BLaER1 (cell line): ENCODE measurements around the gene CCDC184.
"Not testable (repeated sequence)": the region's sequence is repeated elsewhere in the genome, so short reads cannot be mapped to it uniquely, and the experiment has no call there.

Experiments used
- H3K27ac ChIP-seq: shearing (Covaris generic); formaldehyde crosslinking; 2 replicates; pipeline ENCODE4 v1.8.1; 2022
- H3K27me3 ChIP-seq: shearing (Covaris generic); formaldehyde crosslinking; 2 replicates; pipeline ENCODE4 v1.8.1; 2022
- H3K36me3 ChIP-seq: shearing (Covaris generic); formaldehyde crosslinking; 2 replicates; pipeline ENCODE4 v1.8.1; 2022
- H3K4me1 ChIP-seq: shearing (Covaris generic); formaldehyde crosslinking; 2 replicates; pipeline ENCODE4 v1.8.1; 2022
- H3K4me2 ChIP-seq: shearing (Covaris generic); formaldehyde crosslinking; 2 replicates; pipeline ENCODE4 v1.8.1; 2022
- H3K4me3 ChIP-seq: shearing (Covaris generic); formaldehyde crosslinking; 2 replicates; pipeline ENCODE4 v1.8.1; 2022
- H3K9ac ChIP-seq: shearing (Covaris generic); formaldehyde crosslinking; 2 replicates; pipeline ENCODE4 v1.8.1; 2022
- H3K9me3 ChIP-seq: shearing (Covaris generic); formaldehyde crosslinking; 2 replicates; pipeline ENCODE4 v1.8.1; 2022
- H4K20me1 ChIP-seq: shearing (Covaris generic); formaldehyde crosslinking; 2 replicates; pipeline ENCODE4 v1.8.1; 2022
- Cebpa-rat ChIP-seq: shearing (Covaris generic); IDR thresholded peaks from 2 replicates; pipeline ENCODE4 v1.8.1; 2022

Gene CCDC184

DNA sequence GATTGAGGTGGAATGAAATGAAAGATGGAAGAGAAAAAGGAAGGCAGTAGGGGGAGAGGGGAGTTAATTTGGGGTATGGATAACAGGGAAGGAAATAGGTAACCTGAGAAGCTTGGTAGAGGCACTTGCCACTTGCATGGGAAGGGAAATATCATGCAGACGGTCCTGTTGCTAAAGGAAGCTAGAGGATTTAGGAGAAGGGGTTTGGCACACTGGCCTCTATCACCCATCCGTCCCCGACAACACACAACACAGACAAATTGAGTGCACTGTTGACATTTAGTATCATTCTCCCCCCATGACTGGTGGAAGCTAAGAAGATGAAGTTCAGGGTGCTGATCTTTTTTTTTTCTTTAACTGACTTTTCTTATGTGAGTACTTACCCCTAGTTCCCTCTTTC lies 17.6 kb downstream of the CCDC184 start:
- no peak overlapping the region for H3K27ac ChIP-seq
- TF ChIP-seq Cebpa-rat = no peak
- H3K4me2 ChIP-seq = no peak overlapping the region
- no peaks in the 10 kb centered on the region for H4K20me1 ChIP-seq
- peaks cover 30% of the 10 kb centered on the region for H3K4me1 ChIP-seq
- no peak overlapping the region for H3K4me3 ChIP-seq
- H3K9ac ChIP-seq = no peak overlapping the region
- no peaks in the 10 kb centered on the region for H3K27me3 ChIP-seq
- peaks cover 9% of the 10 kb centered on the region; the same call in 1 of the 2 replicates for H3K36me3 ChIP-seq
- peaks cover 17% of the 10 kb centered on the region for H3K9me3 ChIP-seq

- H4K20me1 ChIP-seq = no peaks in the 10 kb centered on the region
- H3K4me3 ChIP-seq = no peak overlapping the region
- no peak for TF ChIP-seq Cebpa-rat
- H3K4me1 ChIP-seq = peaks cover 30% of the 10 kb centered on the region
- no peak overlapping the region for H3K4me2 ChIP-seq
- H3K27me3 ChIP-seq = no peaks in the 10 kb centered on the region
- no peak overlapping the region for H3K9ac ChIP-seq
- H3K9me3 ChIP-seq = peaks cover 21% of the 10 kb centered on the region
- H3K36me3 ChIP-seq = peaks cover 13% of the 10 kb centered on the region
- no peak overlapping the region for H3K27ac ChIP-seq
Measured at GRCh38 chr12:48201516-48201915, 18.1 kb downstream of the CCDC184 start.

GRCh38 chr12:48202766-48203165 lies 19.3 kb downstream of the CCDC184 start:
- Histone ChIP-seq H3K4me1 (peaks cover 20% of the 10 kb centered on the region), H3K36me3 (peaks cover 16% of the 10 kb centered on the region), H3K9ac (no peak overlapping the region), H3K27ac (no peak overlapping the region), H4K20me1 (no peaks in the 10 kb centered on the region), H3K9me3 (peaks cover 34% of the 10 kb centered on the region), H3K4me2 (no peak overlapping the region), H3K27me3 (no peaks in the 10 kb centered on the region), H3K4me3 (no peak overlapping the region)
- no peak for TF ChIP-seq Cebpa-rat

GRCh38 chr12:48203192-48203591 lies 19.7 kb downstream of the CCDC184 start, which contains the start of gene OR10AD1:
Gene OR10AD1, minus strand, starts transcription at chr12:48203292. Its CDS starts 0 bp downstream, at chr12:48203292.
- Histone ChIP-seq H4K20me1 (no peaks in the 10 kb centered on the region), H3K36me3 (peaks cover 16% of the 10 kb centered on the region), H3K4me1 (peaks cover 20% of the 10 kb centered on the region), H3K4me2 (no peak within 1 kb of the TSS), H3K27ac (no peak within 1 kb of the TSS), H3K27me3 (no peaks in the 10 kb centered on the region), H3K4me3 (no peak within 1 kb of the TSS), H3K9ac (no peak within 1 kb of the TSS), H3K9me3 (peaks cover 38% of the 10 kb centered on the region)
- no peak for TF ChIP-seq Cebpa-rat

- H4K20me1 ChIP-seq, H3K4me3 ChIP-seq, H3K9ac ChIP-seq, H3K27me3 ChIP-seq, H3K4me1 ChIP-seq, H3K4me2 ChIP-seq, H3K27ac ChIP-seq: not testable (repeated sequence)
- H3K36me3 ChIP-seq = peaks cover 16% of the 10 kb centered on the region
- H3K9me3 ChIP-seq = peaks cover 40% of the 10 kb centered on the region
Measured at GRCh38 chr12:48209495-48209894, 26.1 kb downstream of the CCDC184 start.

DNA sequence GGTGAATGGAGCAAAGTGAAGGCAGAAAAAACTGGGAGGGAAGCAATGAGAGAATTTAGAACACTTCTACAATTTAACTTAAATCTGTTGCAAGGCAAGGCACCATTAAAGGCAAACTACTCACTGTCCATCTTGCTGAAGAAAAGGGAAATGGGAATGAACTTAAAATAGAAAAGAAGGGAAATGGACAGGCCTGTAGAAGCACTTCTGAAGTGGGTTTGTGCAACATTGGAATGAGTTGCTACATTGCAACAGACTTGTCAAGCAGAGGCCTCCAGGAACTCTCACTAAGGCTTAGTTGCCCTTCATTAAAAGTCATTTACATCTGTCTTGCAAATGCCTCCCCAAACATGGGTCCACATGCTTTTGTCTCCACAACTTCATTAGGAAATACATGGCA lies 33.3 kb downstream of the CCDC184 start:
- Histone ChIP-seq H4K20me1 (no peaks in the 10 kb centered on the region), H3K27me3 (no peaks in the 10 kb centered on the region), H3K27ac (no peak overlapping the region), H3K4me3 (no peak overlapping the region), H3K36me3 (no peaks in the 10 kb centered on the region), H3K4me1 (no peaks in the 10 kb centered on the region), H3K9ac (no peak overlapping the region), H3K9me3 (no peaks in the 10 kb centered on the region), H3K4me2 (no peak overlapping the region)
- no peak for TF ChIP-seq Cebpa-rat

- H3K27me3 ChIP-seq = no peaks in the 10 kb centered on the region
- H4K20me1 ChIP-seq = no peaks in the 10 kb centered on the region
- H3K4me2 ChIP-seq = no peak overlapping the region
- no peaks in the 10 kb centered on the region for H3K4me1 ChIP-seq
- H3K9ac ChIP-seq = no peak overlapping the region
- no peak for TF ChIP-seq Cebpa-rat
- no peaks in the 10 kb centered on the region for H3K36me3 ChIP-seq
- H3K9me3 ChIP-seq = 0 out of 2 replicates have a peak, but pooled peaks cover 2% of the 10 kb centered on the region
- H3K27ac ChIP-seq = no peak overlapping the region
- no peak overlapping the region for H3K4me3 ChIP-seq
Measured at GRCh38 chr12:48219631-48220030, 36.2 kb downstream of the CCDC184 start.

- H3K4me3 ChIP-seq = no peak overlapping the region
- H3K4me1 ChIP-seq = no peaks in the 10 kb centered on the region
- no peak overlapping the region for H3K27ac ChIP-seq
- no peaks in the 10 kb centered on the region for H3K36me3 ChIP-seq
- H3K27me3 ChIP-seq = no peaks in the 10 kb centered on the region
- H3K9ac ChIP-seq = no peak overlapping the region
- no peak for TF ChIP-seq Cebpa-rat
- H3K9me3 ChIP-seq = 0 out of 2 replicates have a peak, but pooled peaks cover 5% of the 10 kb centered on the region
- H4K20me1 ChIP-seq = no peaks in the 10 kb centered on the region
- H3K4me2 ChIP-seq = no peak overlapping the region
Measured at GRCh38 chr12:48220701-48221100, 37.3 kb downstream of the CCDC184 start.

GRCh38 chr12:48221645-48222044 lies 38.2 kb downstream of the CCDC184 start:
- Histone ChIP-seq H3K4me3 (no peak overlapping the region), H3K27me3 (no peaks in the 10 kb centered on the region), H3K36me3 (no peaks in the 10 kb centered on the region), H3K4me1 (no peaks in the 10 kb centered on the region), H3K9me3 (0 out of 2 replicates have a peak, but pooled peaks cover 5% of the 10 kb centered on the region), H4K20me1 (no peaks in the 10 kb centered on the region), H3K9ac (no peak overlapping the region), H3K4me2 (no peak overlapping the region), H3K27ac (no peak overlapping the region)
- TF ChIP-seq Cebpa-rat = no peak

DNA sequence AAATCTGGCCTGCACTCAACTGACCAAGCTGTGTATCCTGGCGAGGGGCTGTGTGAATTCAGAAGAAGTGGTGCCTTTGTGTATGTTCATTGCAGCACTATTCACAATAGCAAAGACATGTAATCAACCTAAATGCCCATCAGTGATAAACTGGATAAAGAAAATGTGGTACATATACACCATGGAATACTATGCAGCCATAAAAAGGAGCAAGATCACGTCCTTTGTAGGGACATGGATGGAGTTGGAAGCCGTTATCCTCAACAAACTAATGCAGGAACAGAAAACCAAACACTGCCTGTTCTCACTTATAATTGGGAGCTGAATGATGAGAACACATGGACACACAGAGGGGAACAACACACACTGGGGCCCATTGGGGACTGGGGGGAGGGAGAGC lies 41.1 kb downstream of the CCDC184 start:
- H3K27me3 ChIP-seq, H3K9ac ChIP-seq, H3K9me3 ChIP-seq, H3K4me1 ChIP-seq, H3K4me3 ChIP-seq, H4K20me1 ChIP-seq, H3K36me3 ChIP-seq, H3K4me2 ChIP-seq, H3K27ac ChIP-seq: not testable (repeated sequence)

- not testable (repeated sequence) for H3K4me1 ChIP-seq, H4K20me1 ChIP-seq, H3K9ac ChIP-seq, H3K27ac ChIP-seq, H3K4me3 ChIP-seq, H3K9me3 ChIP-seq, H3K4me2 ChIP-seq, H3K36me3 ChIP-seq, H3K27me3 ChIP-seq
Measured at GRCh38 chr12:48231169-48231958, 47.9 kb downstream of the CCDC184 start.
